Type B pancreatic cell (in vitro differentiated cells): Measurements from ENCODE around the gene CELA2A. TPM values are rescaled to one million over a fixed set of nuclear protein-coding genes. Genes with fewer than 3 reads are reported as not detected.

Source experiments
- DNase-seq: peaks from one replicate; pipeline ENCODE4 v3.0.0; 2021; ENCODE audit warnings: mixed read lengths; ENCODE audit not compliant: unreplicated experiment; ENCODE audit errors: extremely low spot score
- H3K27ac Mint-ChIP-seq: 2 replicates; pipeline ENCODE4 v1.8.0; 2021; ENCODE audit warnings: mild to moderate bottlenecking, mixed read lengths
- H3K27me3 Mint-ChIP-seq: 2 replicates; pipeline ENCODE4 v1.8.0; 2021; ENCODE audit warnings: mixed read lengths
- H3K36me3 Mint-ChIP-seq: 2 replicates; pipeline ENCODE4 v1.8.0; 2021; ENCODE audit warnings: mixed read lengths
- H3K4me1 Mint-ChIP-seq: one replicate; pipeline ENCODE4 v1.8.0; 2021; ENCODE audit warnings: mixed read lengths; ENCODE audit not compliant: unreplicated experiment
- H3K4me3 Mint-ChIP-seq: 2 replicates; pipeline ENCODE4 v1.8.0; 2021; ENCODE audit warnings: mild to moderate bottlenecking, mixed read lengths
- H3K9me3 Mint-ChIP-seq: 2 replicates; pipeline ENCODE4 v1.8.0; 2021; ENCODE audit warnings: mixed read lengths
- total RNA-seq: library from RNA; stranded (reverse); gene quantifications from 2 replicates; pipeline ENCODE4 v1.2.1, GENCODE V29; 2021; ENCODE audit warnings: low replicate concordance
- TF ChIP-seq, protein P1 (sequence below): fragments of 200-600 bp; sonication (generic); conservative IDR thresholded peaks from 2 replicates; pipeline ENCODE4 v1.5.0; 2021; ENCODE audit warnings: antibody characterized with exemption, mild to moderate bottlenecking

Gene CELA2A
- total RNA-seq, 1 donor from 2014 or later, result 3.5 TPM

GRCh38 chr1:15436881-15437442 is 19.6 kb upstream of the CELA2A start:
- H3K4me3 Mint-ChIP-seq, result no peak overlapping the region
- no peaks in the 10 kb centered on the region for H3K36me3 Mint-ChIP-seq
- no peaks in the 10 kb centered on the region for H3K9me3 Mint-ChIP-seq
- TF ChIP-seq, protein P1, sequence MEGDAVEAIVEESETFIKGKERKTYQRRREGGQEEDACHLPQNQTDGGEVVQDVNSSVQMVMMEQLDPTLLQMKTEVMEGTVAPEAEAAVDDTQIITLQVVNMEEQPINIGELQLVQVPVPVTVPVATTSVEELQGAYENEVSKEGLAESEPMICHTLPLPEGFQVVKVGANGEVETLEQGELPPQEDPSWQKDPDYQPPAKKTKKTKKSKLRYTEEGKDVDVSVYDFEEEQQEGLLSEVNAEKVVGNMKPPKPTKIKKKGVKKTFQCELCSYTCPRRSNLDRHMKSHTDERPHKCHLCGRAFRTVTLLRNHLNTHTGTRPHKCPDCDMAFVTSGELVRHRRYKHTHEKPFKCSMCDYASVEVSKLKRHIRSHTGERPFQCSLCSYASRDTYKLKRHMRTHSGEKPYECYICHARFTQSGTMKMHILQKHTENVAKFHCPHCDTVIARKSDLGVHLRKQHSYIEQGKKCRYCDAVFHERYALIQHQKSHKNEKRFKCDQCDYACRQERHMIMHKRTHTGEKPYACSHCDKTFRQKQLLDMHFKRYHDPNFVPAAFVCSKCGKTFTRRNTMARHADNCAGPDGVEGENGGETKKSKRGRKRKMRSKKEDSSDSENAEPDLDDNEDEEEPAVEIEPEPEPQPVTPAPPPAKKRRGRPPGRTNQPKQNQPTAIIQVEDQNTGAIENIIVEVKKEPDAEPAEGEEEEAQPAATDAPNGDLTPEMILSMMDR, result no peak
- no peaks in the 10 kb centered on the region for H3K27me3 Mint-ChIP-seq
- H3K27ac Mint-ChIP-seq, result no peak overlapping the region
- peaks cover 3% of the 10 kb centered on the region for H3K4me1 Mint-ChIP-seq
- DNase-seq, result no peak

GRCh38 chr1:15439325-15439724 is 17.2 kb upstream of the CELA2A start:
- H3K4me1 Mint-ChIP-seq, result peaks cover 5% of the 10 kb centered on the region

DNA sequence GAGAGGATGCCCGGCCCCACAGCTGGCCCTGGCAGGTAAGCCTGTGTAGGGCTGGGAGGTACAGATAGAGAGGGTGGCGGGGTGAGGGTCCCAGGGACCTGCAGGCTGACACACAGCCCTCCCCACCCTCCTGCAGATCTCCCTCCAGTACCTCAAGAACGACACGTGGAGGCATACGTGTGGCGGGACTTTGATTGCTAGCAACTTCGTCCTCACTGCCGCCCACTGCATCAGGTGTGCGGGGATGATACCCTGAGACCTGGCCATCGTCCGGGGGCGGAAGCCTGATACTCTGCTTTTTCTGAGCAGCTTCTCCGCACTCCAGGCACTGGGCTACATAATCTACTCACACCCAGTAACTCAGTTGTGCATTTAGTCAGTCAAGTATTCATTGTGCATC is 16.2 kb upstream of the CELA2A start:
- DNase-seq, result no peak
- Mint-ChIP-seq H3K4me1 (peaks cover 5% of the 10 kb centered on the region), H3K9me3 (no peaks in the 10 kb centered on the region), H3K27me3 (no peaks in the 10 kb centered on the region), H3K27ac (no peak overlapping the region), H3K36me3 (no peaks in the 10 kb centered on the region), H3K4me3 (no peak overlapping the region)
- TF ChIP-seq, protein P1, result no peak

More at GRCh38 chr1:15439325-15439724, 17.2 kb upstream of the CELA2A start:
- Mint-ChIP-seq H3K9me3 (no peaks in the 10 kb centered on the region), H3K27me3 (no peaks in the 10 kb centered on the region), H3K36me3 (no peaks in the 10 kb centered on the region), H3K27ac (no peak overlapping the region), H3K4me3 (no peak overlapping the region)
- TF ChIP-seq, protein P1, result no peak
- DNase-seq, result no peak

DNA sequence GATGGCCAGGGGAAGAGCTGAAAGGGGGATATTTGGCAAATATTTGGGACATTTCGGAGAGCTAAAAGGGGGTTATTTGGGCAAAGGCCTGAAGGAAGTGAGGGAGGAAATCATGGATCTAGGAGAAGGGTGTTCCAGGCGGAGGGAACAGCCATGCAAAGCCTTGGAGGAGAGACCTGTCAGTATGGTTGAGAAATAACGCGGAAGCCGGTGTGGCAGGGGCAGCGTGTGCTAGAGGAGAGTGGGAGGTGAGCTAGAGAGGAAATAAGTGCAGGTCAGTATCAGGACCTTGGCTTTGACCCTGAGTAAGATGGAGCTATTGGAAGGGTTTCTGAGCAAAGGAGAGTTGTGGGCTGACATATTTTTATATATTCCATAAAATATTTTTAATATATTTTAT is 15.3 kb upstream of the CELA2A start:
- no peaks in the 10 kb centered on the region for H3K9me3 Mint-ChIP-seq

GRCh38 chr1:15442119-15442518 is 14.4 kb upstream of the CELA2A start:
- DNase-seq, result no peak
- Mint-ChIP-seq H3K27me3 (no peaks in the 10 kb centered on the region), H3K27ac (no peak overlapping the region), H3K4me1 (peaks cover 5% of the 10 kb centered on the region), H3K36me3 (no peaks in the 10 kb centered on the region), H3K4me3 (no peak overlapping the region), H3K9me3 (no peaks in the 10 kb centered on the region)
- TF ChIP-seq, protein P1, result no peak

More for the DNA sequence above, 15.3 kb upstream of the CELA2A start:
- H3K27me3 Mint-ChIP-seq, result no peaks in the 10 kb centered on the region
- H3K27ac Mint-ChIP-seq, result no peak overlapping the region
- H3K4me1 Mint-ChIP-seq, result peaks cover 5% of the 10 kb centered on the region
- TF ChIP-seq, protein P1, result no peak
- no peak for DNase-seq
- no peak overlapping the region for H3K4me3 Mint-ChIP-seq
- H3K36me3 Mint-ChIP-seq, result no peaks in the 10 kb centered on the region

DNA sequence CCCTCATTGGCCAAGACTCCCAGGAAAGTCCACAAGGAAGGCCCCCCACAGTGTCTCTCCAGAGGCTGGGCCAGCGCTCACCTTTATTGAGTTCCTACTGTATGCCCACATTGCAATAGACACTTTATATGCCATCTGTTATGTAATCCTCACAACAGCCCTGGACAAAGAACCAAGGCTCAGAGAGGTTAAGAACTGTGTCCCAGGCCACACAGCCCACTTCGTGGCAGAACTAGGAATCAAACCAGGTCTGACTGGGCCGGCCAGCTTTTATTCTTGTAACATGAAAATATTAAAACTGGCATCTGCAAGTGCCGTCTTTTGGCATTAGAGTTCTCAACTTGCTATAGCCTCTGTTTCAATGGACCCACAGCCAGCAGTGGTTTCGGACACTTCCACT is 13.8 kb upstream of the CELA2A start:
- H3K4me3 Mint-ChIP-seq, result no peak overlapping the region
- no peak for DNase-seq
- H3K27ac Mint-ChIP-seq, result no peak overlapping the region
- no peaks in the 10 kb centered on the region for H3K27me3 Mint-ChIP-seq
- TF ChIP-seq, protein P1, result no peak
- H3K4me1 Mint-ChIP-seq, result peaks cover 5% of the 10 kb centered on the region
- H3K9me3 Mint-ChIP-seq, result no peaks in the 10 kb centered on the region
- H3K36me3 Mint-ChIP-seq, result no peaks in the 10 kb centered on the region
